Fibroblast of gingiva (primary cell): ENCODE data around the gene CCDC138.
A peak's percentile ranks its signal among the peaks of the same experiment; 100 is the strongest.

ENCODE experiments used
- DNase-seq: peaks from one replicate; pipeline ENCODE4 v3.0.0-alpha.2; 2011; ENCODE audit warnings: low read depth

The CCDC138 gene

GRCh38 chr2:108829578-108830310, 43.2 kb downstream of the CCDC138 start:
- DNase-seq = no peak

DNA sequence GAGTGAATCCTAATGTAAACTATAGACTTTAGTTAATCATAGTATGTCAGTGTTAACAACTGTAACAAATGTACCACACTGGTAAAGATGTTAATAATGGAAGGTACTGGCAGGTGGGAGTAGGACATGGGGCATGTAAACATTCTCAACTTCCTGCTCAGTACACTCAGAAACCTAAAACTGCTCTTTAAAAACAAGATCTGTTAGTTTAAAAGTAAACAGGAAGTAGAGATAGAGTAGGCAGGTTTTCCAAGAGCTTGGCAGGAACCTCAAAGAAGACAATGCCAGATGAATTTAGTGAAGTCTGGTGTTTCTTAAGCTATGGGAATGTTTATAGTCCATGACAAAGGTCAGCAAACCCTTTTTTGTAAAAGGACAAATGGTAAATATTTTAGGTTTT, 46.6 kb downstream of the CCDC138 start:
- DNase-seq = peak; percentile 16

GRCh38 chr2:108834620-108835019, 48.0 kb downstream of the CCDC138 start:
- DNase-seq = no peak

GRCh38 chr2:108835040-108835439, 48.5 kb downstream of the CCDC138 start:
- no peak for DNase-seq

DNA sequence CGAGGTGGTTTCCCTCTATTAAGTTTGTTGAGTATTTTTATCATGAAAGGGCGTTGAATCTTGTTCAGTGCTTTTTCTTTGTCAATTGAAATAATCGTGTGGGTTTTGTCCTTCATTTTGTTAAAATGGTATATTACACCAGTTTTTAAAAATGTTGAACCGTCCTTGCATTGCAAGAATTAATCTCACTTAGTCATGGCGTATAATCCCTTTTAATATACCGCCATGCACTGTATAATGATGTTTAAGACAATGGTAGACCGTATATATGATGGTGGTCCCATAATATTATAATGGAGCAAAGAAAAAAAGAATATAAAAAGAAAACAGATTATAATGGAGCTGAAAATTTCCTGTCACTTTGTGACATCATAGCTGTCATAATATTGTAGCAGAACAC, 50.6 kb downstream of the CCDC138 start:
- DNase-seq = no peak

DNA sequence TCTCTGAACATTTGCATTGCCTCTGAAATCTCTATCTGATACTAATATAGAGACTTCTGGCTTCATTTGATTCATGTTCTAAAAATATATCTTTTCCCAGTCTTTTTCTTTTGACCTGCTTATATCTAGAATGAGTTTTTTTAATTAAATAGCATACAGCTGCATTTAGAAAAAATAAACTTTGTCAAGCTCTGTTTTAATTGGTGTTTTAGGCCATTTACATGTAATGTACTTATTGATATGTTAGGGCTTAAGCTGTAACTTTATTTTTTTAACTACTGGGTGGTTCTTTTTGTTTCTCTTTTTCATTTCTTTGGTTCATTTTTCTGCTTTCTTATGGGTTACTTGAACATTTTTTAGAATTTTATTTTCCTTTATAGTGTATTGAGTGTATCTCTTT, 54.9 kb downstream of the CCDC138 start:
- no peak for DNase-seq

DNA sequence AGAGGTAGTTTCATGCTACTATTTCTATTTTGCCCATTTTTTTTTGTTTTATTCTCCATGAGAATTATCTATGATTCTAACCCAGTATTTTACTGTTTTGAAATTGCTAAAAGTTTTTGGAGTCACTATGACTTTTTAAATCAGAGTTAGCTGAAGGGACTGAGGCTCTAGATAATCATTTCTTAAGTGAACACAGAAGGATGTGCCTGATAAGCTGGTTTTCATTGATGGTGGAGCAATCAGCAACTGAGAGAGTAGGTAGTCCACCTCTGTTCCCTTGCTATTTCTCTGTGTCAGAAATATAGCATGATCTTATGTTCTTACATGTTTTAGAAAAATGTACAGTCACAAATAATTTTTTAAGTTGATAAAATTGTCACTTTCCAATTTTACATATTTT, 59.4 kb downstream of the CCDC138 start:
- DNase-seq = no peak

GRCh38 chr2:108847000-108847399, 60.4 kb downstream of the CCDC138 start:
- no peak for DNase-seq

DNA sequence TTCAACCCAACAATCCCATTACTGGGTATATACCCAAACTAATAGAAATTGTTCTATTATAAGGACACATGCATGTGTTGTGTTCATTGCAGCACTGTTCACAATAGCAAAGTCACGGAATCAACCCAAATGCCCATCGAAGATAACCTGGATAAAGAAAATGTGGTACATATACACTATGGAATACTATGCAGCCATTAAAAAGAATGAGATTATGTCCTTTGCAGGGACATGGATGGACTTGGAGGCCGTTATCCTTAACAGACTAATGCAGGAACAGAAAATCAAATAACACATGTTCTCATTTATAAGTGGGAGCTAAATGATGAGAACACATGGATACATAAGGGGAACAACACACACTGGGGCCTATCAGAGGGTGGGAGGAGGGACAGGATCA, 65.8 kb downstream of the CCDC138 start:
- no peak for DNase-seq

DNA sequence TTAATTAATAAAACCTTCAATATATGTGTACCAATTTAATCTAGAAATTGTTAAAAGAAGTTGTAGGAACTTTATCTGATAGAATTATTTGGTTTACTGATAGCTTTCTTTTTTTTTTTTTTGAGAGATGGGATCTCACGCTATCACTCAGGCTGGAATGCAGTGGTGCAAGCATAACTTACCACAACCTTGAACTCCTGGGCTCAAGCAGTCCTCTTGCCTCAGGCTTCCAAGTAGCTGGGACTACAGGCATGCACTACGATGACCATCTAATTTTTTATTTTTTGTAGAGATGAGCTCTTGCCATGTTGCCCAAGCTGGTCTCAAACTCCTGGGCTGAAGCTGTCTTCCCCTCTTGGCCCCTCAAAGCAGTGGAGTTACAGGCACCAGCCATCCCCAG, 66.8 kb downstream of the CCDC138 start:
- DNase-seq = no peak

DNA sequence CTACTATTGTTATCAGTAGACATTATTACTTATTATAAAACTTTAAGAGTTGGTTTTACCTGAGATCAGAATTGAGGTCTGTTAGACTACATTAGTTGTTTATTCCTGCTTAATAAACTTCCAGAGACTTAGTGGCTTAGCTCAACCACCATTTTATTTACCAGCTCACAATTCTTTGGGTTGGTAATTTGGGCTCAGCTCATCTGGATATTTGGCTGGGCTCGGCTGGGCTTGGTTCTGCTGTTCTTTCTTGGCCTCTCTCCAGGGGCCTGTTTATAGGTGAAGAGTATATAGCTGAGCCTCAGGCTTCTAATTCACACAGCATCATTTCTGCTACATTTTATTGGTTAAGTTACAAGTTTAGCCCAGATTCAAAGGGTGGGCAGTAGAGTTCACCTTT, 67.9 kb downstream of the CCDC138 start:
- DNase-seq = no peak

DNA sequence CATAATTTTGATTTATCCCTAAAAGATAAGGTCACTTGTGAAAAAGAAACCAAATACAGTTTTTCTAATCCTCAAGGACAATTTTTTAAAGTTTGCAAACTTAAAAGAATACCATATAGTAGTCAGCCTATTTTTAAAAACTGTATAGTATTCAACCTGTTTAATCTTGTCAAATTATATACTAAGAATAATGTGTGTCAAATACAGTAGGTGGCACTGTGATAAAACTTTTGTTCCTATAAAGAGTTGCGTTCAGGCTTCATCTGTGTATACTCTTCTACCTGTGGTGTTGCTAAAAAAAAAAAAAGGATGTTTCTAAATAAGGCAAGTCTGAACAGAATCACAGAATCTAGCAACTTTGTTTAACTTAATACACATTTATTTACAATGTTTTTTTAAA, 68.6 kb downstream of the CCDC138 start:
- DNase-seq = no peak

DNA sequence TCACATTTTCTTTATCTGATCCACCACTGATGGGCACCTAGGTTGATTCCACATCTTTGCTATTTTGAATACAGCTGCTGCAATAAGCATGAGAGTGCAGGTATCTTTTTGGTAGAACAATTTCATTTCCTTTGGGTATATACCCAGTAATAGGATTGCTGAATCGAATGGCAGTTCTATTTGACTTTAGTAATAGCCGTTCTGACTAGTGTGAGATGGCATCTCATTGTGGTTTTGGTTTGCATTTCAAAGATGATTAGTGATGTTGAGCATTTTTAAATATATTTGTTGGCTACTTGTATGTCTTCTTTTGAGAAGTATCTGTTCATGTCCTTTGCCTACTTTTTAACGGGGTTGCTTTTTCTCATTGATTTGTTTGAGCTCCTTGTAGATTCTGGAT, 72.3 kb downstream of the CCDC138 start:
- DNase-seq = peak; percentile 4

GRCh38 chr2:108866041-108866440, 79.5 kb downstream of the CCDC138 start:
- DNase-seq = no peak

GRCh38 chr2:108868911-108869310, 82.3 kb downstream of the CCDC138 start:
- DNase-seq = no peak

DNA sequence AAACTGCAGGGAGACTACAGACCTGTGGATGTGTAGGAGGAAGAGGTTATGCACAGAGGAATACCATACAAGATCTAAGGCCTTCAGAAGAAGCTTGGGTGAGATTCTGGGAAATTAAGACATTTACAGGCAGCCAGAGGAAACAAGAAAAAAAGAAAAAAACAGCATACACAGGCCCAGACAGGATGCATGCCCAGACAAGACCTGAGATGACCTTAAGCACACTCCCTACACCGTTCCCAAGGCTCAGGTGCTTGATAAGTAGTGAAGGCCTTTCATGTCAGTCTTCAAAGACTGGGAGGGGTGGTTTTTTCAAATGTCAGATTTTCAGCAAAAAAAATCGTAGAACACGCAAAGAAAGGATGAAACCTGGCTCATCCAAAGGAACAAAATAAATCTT, 83.0 kb downstream of the CCDC138 start:
- DNase-seq = no peak

DNA sequence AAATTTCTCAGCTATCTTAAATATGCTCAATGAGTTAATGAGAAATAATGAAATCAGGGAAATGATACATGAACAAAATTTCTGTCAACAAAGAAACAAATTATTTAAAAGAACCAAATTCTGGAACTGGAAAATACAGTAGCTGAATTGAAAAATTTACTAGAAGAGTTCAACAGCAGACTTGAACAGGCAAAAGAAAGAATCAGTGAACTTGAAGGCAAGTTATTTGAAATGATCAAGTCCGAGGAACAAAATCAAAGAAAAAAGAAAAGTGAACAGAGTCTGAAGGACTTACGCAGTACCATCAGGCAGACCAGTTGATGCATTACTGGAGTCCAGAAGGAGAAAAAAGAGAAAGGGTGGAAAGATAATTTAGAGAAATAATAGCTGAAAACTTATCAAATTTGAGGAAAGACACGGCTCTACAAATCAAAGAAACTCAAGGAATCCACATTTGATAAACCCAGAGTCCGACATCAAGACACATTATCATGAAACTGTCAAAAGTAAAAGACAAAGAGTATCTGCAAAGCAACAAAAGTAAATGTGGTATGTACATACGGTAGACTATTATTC, 83.6 kb downstream of the CCDC138 start:
- DNase-seq = no peak

DNA sequence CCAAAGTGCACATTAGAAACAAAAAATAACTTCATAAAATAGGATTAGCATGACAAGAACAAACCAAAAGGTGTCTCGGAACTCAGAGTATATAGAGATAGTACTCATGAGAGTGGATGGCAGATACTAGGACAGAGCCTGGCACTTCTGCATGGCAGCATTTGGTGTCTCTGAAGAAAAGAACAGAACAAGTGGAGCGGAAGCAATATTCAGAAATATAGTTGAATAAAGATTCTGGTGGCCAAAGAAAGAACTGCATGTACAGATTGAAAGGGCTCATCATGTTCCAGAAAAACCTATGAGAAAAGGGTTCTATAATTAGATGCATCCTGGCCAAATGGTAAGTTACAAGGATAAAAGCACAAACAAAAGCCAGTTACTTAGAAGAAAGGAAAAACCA, 90.9 kb downstream of the CCDC138 start:
- DNase-seq = no peak

GRCh38 chr2:108878276-108878675, 91.7 kb downstream of the CCDC138 start:
- DNase-seq = no peak

- no peak for DNase-seq
Measured at GRCh38 chr2:108884619-108885018, 98.0 kb downstream of the CCDC138 start.

DNA sequence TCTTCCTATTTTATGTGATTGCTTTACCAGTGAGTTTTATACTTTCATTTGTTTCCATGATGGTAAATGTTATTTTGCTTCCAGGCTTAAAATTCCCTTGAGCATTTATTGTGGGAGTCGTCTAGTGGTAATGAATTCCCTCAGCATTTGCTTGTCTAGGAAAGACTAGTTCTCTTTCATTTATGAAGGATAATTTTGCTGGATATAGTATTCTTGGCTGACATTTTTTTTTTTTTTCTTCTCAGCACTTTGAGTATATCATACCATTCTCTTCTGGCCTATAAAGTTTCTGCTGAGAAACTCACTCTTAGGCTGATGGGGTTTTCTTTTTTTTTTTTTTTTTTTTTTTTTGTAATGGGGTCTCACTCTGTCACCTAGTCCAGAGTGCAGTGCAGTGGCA, 103.3 kb downstream of the CCDC138 start:
- no peak for DNase-seq

- no peak for DNase-seq
Measured at GRCh38 chr2:108893277-108893676, 106.7 kb downstream of the CCDC138 start.

DNA sequence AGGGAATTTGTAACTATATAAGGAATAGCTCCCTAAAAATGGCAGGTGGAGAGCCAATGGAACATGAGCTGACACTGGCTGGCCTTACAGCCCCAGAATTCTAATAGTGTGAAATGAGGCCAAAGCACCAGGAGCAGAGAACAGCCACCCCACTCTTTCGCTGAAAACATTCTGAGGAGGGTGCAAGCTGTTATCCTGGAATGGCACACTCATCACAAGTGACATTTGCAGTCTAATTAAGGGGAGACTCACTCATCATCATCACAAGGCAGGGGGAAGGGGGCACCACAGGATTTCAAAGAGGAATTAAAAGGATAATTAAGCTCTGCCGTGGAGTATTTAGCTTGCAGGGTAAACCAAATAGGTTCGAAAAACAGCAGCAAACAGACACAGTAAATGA, 108.2 kb downstream of the CCDC138 start:
- no peak for DNase-seq

DNA sequence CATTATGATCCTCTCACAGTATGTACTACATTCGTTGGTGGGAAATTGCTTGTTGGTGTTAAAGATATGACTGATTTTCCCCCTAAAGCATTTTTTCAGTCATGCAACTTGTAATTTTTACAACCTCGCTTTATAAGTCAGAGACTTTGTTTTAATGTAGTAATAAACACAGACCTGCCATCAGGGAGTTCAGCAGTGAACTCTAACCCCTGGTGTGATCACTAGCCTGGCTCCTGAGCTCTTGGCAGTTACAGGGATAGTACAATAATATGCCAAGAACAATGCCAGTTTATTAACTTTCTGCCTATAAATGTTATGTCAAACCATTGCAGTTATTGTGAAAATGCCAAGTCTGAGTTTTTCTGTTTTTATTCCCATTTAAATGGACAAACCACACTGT, 108.6 kb downstream of the CCDC138 start:
- DNase-seq = no peak
